Lower lobe of right lung (tissue), 2 donors: Measurements from ENCODE around the gene OR5T1. TPM values are rescaled to one million over a fixed set of nuclear protein-coding genes. Genes with fewer than 3 reads are reported as not detected.

Source experiments
- ATAC-seq, 2 donors: fragments of 200-7000 bp; cut with Tn5 transposase; one replicate each; pipeline ENCODE4 v1.9.1; 2020 to 2022; ENCODE audit warnings: mild to moderate bottlenecking in 2 of 2, moderate library complexity in 2 of 2
- DNase-seq: peaks from one replicate; pipeline ENCODE4 v3.0.0-alpha.2; 2020
- H3K27ac ChIP-seq: fragments of 200-600 bp; one replicate; pipeline ENCODE4 v1.8.0; 2022
- H3K27me3 ChIP-seq: fragments of 200-600 bp; one replicate; pipeline ENCODE4 v1.8.0; 2022; ENCODE audit warnings: low read depth
- H3K36me3 ChIP-seq: fragments of 200-600 bp; one replicate; pipeline ENCODE4 v1.8.0; 2022; ENCODE audit warnings: mild to moderate bottlenecking
- H3K4me1 ChIP-seq: fragments of 200-600 bp; one replicate; pipeline ENCODE4 v1.8.0; 2022
- H3K4me3 ChIP-seq: fragments of 200-600 bp; one replicate; pipeline ENCODE4 v1.8.0; 2022; ENCODE audit warnings: mild to moderate bottlenecking
- H3K9me3 ChIP-seq: fragments of 200-600 bp; one replicate; pipeline ENCODE4 v1.8.0; 2022
- CTCF ChIP-seq: fragments of 200-600 bp; IDR thresholded peaks from one replicate; pipeline ENCODE4 v1.8.0; 2022; ENCODE audit warnings: antibody characterized with exemption, mild to moderate bottlenecking
- intact Hi-C: fragments of 100-400 bp; cut with DNase I; formaldehyde crosslinking; loops from one replicate; pipeline ENCODE4 v1.11.0; 2022
- total RNA-seq: library from RNA; stranded (reverse); fragmentation: NEBNext Ultra II Directional; extraction: Animal tissue kit (Norgen Biotek cat#: 25700); gene quantifications from one replicate; pipeline ENCODE4 v1.2.1, GENCODE V29; 2021
- donor health status: DM: no; HTN: yes; CAD: no; lungs with severe emphysema.

The OR5T1 gene
- total RNA-seq, 1 donor from 2014 or later = not detected

GRCh38 chr11:56296898-56297297 is 22.9 kb downstream of the OR5T1 start:
- Histone ChIP-seq H3K4me3 (no peak overlapping the region), H3K9me3 (no peaks in the 10 kb centered on the region), H3K27ac (no peak overlapping the region), H3K27me3 (no peaks in the 10 kb centered on the region), H3K4me1 (no peaks in the 10 kb centered on the region), H3K36me3 (no peaks in the 10 kb centered on the region)
- no peak for DNase-seq
- intact Hi-C loops = no loop called here
- no peak for TF ChIP-seq CTCF
- no peak for ATAC-seq

GRCh38 chr11:56307836-56308235 is 33.9 kb downstream of the OR5T1 start:
- no peak for ATAC-seq
- intact Hi-C loops = no loop called here
- no peaks in the 10 kb centered on the region for H3K27me3 ChIP-seq

GRCh38 chr11:56314844-56315243 is 40.9 kb downstream of the OR5T1 start, which contains the start of gene OR8K3:
Gene OR8K3, plus strand, starts transcription at chr11:56315144. Its CDS starts 3,163 bp downstream, at chr11:56318307.
- Histone ChIP-seq H3K9me3 (no peaks in the 10 kb centered on the region), H3K27ac (no peak within 1 kb of the TSS), H3K27me3 (no peaks in the 10 kb centered on the region), H3K36me3 (no peaks in the 10 kb centered on the region), H3K4me1 (no peaks in the 10 kb centered on the region), H3K4me3 (no peak within 1 kb of the TSS)
- no peak for TF ChIP-seq CTCF
- intact Hi-C loops = no loop called here
- ATAC-seq (no peak), DNase-seq (no peak)

More at GRCh38 chr11:56307836-56308235, 33.9 kb downstream of the OR5T1 start:
- no peak overlapping the region for H3K4me3 ChIP-seq
- no peaks in the 10 kb centered on the region for H3K4me1 ChIP-seq
- H3K27ac ChIP-seq = no peak overlapping the region
- H3K9me3 ChIP-seq = no peaks in the 10 kb centered on the region
- TF ChIP-seq CTCF = no peak
- H3K36me3 ChIP-seq = no peaks in the 10 kb centered on the region
- DNase-seq = no peak

Other genes with a start within 250 kb of the OR5T1 start
- not detected for gene OR5AS1, start 246.5 kb upstream of the OR5T1 start, total RNA-seq
- gene OR8I2, start 180.8 kb upstream of the OR5T1 start, total RNA-seq = not detected
- gene OR8H2, start 170.5 kb upstream of the OR5T1 start, total RNA-seq = not detected
- not detected for gene OR8H3, start 151.8 kb upstream of the OR5T1 start, total RNA-seq
- gene OR8J3, start 134.0 kb upstream of the OR5T1 start, total RNA-seq = not detected
- not detected for gene OR8K5, start 113.8 kb upstream of the OR5T1 start, total RNA-seq
- gene OR5J2, start 97.5 kb upstream of the OR5T1 start, total RNA-seq = not detected
- not detected for gene OR5T2, start 39.9 kb upstream of the OR5T1 start, total RNA-seq
- not detected for gene OR5T3, start 21.9 kb upstream of the OR5T1 start, total RNA-seq
- gene OR8H1, start 18.1 kb downstream of the OR5T1 start, total RNA-seq = not detected
- gene OR8K3, start 41.0 kb downstream of the OR5T1 start, total RNA-seq = not detected
- gene OR8K1, start 71.9 kb downstream of the OR5T1 start, total RNA-seq = not detected
- not detected for gene OR8J1, start 80.1 kb downstream of the OR5T1 start, total RNA-seq
- not detected for gene OR8U1, start 101.5 kb downstream of the OR5T1 start, total RNA-seq
- not detected for gene OR5AL1, start 138.5 kb downstream of the OR5T1 start, total RNA-seq
- gene OR5M3, start 199.2 kb downstream of the OR5T1 start, total RNA-seq = not detected
- not detected for gene OR5M8, start 217.2 kb downstream of the OR5T1 start, total RNA-seq